Motor neuron (in vitro differentiated cells): ENCODE results near the gene REL. TPM values are rescaled to one million over a fixed set of nuclear protein-coding genes. Genes with fewer than 3 reads are reported as not detected.
A peak's percentile ranks its signal among the peaks of the same experiment; 100 is the strongest.
"Not testable (repeated sequence)": the region's sequence is repeated elsewhere in the genome, so short reads cannot be mapped to it uniquely, and the experiment has no call there.

ENCODE experiments used
- ATAC-seq, 8 experiments: fragments of 200-7000 bp; cut with Tn5 transposase; replicated peaks in 6 of 8; 2 replicates each; pipeline ENCODE4 v1.8.0; 2021; ENCODE audit warnings: mild to moderate bottlenecking in 8 of 8, moderate library complexity in 8 of 8
- H3K27ac ChIP-seq, 2 donors: fragments of 250-450 bp; sonication (Bioruptor Pico); 2 replicates each; pipeline ENCODE4 v1.9.0; 2021; ENCODE audit warnings: antibody characterized with exemption in 2 of 2, mild to moderate bottlenecking in 2 of 2, moderate library complexity in 1 of 2
- H3K4me1 ChIP-seq, 2 donors: fragments of 250-450 bp; sonication (Bioruptor Pico); replicated peaks in 1 of 2; 2 replicates each; pipeline ENCODE4 v1.6.1; 2021; ENCODE audit warnings: antibody characterized with exemption in 2 of 2, mild to moderate bottlenecking in 2 of 2, moderate library complexity in 1 of 2
- H3K4me3 ChIP-seq, 5 donors: fragments of 250-450 bp; sonication (Bioruptor Pico); 2 replicates each; pipeline ENCODE4 v1.9.0; 2021; ENCODE audit warnings: antibody characterized with exemption in 5 of 5, mild to moderate bottlenecking in 5 of 5, moderate library complexity in 4 of 5
- WGBS, 10 experiments: fragments of 450-650 bp; shearing (Covaris generic); methylation state at CpG; one replicate each; pipeline ENCODE4 v1.0.0; 2022; 5-methylcytosine and 5-hydroxymethylcytosine counted together
- in situ Hi-C, 9 experiments: fragments of 400-800 bp; cut with MboI; loops; one replicate each; pipeline ENCODE4 v1.15.0; 2021; ENCODE audit warnings: low sequenced_read_pairs in 9 of 9, low pct_unique_long_range_greater_than_20kb in 2 of 9; ENCODE audit not compliant: unreplicated experiment in 9 of 9
- total RNA-seq, 8 experiments: library from RNA; unstranded; fragments of 300-600 nt; gene quantifications; 2 replicates each; pipeline versions ENCODE4 v1.2.3 to v1.2.4, GENCODE V29; 2022

Gene REL
- total RNA-seq, 8 experiments from 2014 or later = 3.4 to 19.0 (median 5.9) TPM

- Histone ChIP-seq H3K4me3 (no peak overlapping the region), H3K27ac (no peak overlapping the region), H3K4me1 (no peaks in the 10 kb centered on the region)
- WGBS, 10 experiments = 83 to 100% (median 100%) methylated on average over 1 of the region's 1 CpG; no CpG with 5 or more reads in 3 of the 10 experiments
- in situ Hi-C loops = no loop called here
- ATAC-seq = no peak
Measured at GRCh38 chr2:60899892-60900249, 18.5 kb downstream of the REL start.

DNA sequence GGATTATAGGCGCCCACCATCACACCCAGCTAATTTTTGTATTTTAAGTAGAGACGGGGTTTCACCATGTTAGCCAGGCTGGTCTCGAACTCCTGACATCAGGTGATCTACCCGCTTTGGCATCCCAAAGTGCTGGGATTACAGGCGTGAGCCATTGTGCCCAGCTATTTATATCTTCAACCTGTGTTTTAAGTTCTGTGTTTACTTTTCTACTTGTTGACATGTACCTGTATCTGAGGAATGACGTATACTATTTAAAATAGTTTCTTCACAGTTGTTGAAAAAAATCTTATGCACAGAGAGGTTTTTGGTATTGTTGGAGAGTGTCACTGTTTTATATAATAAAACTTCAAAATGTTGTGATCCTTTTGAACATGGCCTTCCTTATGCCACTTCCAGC, 19.9 kb downstream of the REL start:
- WGBS, 10 experiments = 91 to 100% (median 95%) methylated on average over 1 to 6 of the region's 6 CpGs; no CpG with 5 or more reads in 2 of the 10 experiments

DNA sequence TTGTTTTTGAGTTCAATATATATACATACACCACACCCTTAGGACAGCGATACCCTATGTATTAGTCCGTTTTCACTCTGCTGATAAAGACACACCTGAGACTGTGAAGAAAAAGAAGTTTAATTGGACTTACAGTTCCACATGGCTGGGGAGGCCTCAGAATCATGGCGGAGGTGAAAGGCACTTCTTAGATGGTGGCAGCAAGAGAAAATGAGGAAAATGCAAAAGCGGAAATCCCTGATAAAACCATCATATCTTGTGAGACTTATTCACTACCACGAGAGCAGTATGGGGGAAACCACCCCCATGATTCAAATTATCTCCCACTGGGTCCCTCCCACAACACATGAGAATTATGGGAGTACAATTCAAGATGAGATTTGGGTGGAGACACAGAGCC, 24.5 kb downstream of the REL start:
- H3K4me1 ChIP-seq, H3K27ac ChIP-seq, ATAC-seq, in situ Hi-C loops, H3K4me3 ChIP-seq: not testable (repeated sequence)
- whole genome bisulfite sequencing, 10 experiments = 77 to 100% (median 93%) methylated on average over 2 to 4 of the region's 5 CpGs; no CpG with 5 or more reads in 3 of the 10 experiments

More for the DNA sequence above, 19.9 kb downstream of the REL start:
- H3K4me3 ChIP-seq, H3K27ac ChIP-seq, in situ Hi-C loops, ATAC-seq, H3K4me1 ChIP-seq: not testable (repeated sequence)

- ATAC-seq = no peak
- no peak overlapping the region for H3K27ac ChIP-seq
- 50 to 100% (median 89%) methylated on average over 1 to 2 of the region's 2 CpGs; no CpG with 5 or more reads in 3 of the 10 experiments for WGBS, 10 experiments
- H3K4me1 ChIP-seq = no peaks in the 10 kb centered on the region
- in situ Hi-C loops = no loop called here
- no peak overlapping the region for H3K4me3 ChIP-seq
Measured at GRCh38 chr2:60906395-60906794, 25.0 kb downstream of the REL start.

GRCh38 chr2:60907329-60907728, 26.0 kb downstream of the REL start:
- no peak for ATAC-seq
- in situ Hi-C loops = no loop called here
- no peak overlapping the region for H3K4me3 ChIP-seq
- H3K27ac ChIP-seq = no peak overlapping the region
- no peaks in the 10 kb centered on the region for H3K4me1 ChIP-seq
- 33 to 100% (median 97%) methylated on average over 1 to 6 of the region's 8 CpGs; no CpG with 5 or more reads in 1 of the 10 experiments for WGBS, 10 experiments

- H3K4me1 ChIP-seq = no peaks in the 10 kb centered on the region
- 61 to 100% (median 76%) methylated on average over 2 to 7 of the region's 7 CpGs for WGBS, 10 experiments
- in situ Hi-C loops = no loop called here
- ATAC-seq = peak in 2 of 8 experiments; percentile 72 to 88
- H3K27ac ChIP-seq = no peak overlapping the region
- no peak overlapping the region for H3K4me3 ChIP-seq
Measured at GRCh38 chr2:60925994-60926740, 44.8 kb downstream of the REL start.

DNA sequence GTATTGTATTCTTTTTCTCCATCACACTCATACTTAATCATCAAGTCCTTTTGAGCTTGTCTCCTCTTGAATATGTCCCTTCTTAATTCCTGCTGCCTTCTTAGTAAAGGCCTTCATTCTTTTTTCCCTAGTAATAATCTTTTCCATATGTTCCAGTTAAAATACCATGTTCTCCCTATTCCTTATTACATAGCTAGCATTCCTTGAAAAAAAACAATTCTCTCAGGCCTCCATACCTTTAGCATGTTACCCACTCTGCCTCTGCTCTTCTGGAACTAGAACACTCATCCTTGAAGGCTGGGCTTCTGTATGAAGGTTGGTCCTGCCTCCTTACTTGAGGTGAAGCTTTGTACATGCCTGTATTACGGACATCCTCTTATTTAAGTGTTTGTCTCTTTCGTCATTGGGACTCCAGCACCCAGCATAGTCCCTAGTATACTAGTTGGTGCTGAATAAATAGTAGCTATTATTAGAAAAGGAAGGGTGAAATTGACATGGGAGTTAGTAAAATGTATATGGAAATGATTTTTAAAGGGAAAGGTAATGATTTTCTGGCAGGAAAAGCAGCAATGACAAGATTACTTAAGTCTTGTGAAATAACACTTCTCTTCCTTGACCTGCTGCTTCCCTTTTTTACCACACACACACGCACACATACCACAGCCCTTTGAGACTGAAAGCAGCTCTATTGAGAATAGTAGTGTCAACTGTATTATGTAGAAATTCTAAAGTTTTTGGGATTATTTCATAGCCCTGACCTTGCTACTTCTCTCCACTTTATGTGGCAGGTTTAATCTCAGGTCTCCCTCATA, 45.6 kb downstream of the REL start:
- in situ Hi-C loops = no loop called here
- H3K4me3 ChIP-seq = no peak overlapping the region
- no peaks in the 10 kb centered on the region for H3K4me1 ChIP-seq
- H3K27ac ChIP-seq = no peak overlapping the region
- peak in 1 of 8 experiments; percentile 35 for ATAC-seq
- WGBS, 10 experiments = 83 to 100% (median 100%) methylated on average over 1 to 3 of the region's 3 CpGs; no CpG with 5 or more reads in 1 of the 10 experiments

DNA sequence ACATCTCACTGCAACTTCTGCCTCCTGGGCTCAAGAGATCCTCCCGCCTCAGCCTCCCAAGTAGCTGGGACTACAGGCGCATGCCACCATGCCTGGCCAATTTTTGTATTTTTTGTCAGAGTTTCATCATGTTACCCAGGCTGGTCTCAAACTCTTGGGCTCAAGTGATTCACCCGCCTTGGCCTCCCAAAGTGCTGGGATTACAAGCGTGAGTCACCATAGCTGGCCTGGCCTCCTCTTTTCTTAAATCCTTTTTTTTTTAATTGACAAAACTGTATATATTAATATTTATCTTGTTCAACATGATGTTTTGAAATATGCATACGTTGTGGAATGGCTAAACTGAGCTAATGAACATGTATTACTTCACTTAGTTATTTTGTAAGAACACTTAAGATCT, 50.7 kb downstream of the REL start:
- H3K27ac ChIP-seq, ATAC-seq, H3K4me3 ChIP-seq, in situ Hi-C loops, H3K4me1 ChIP-seq: not testable (repeated sequence)
- 83 to 100% (median 100%) methylated on average over 1 to 5 of the region's 5 CpGs; no CpG with 5 or more reads in 1 of the 10 experiments for WGBS, 10 experiments

GRCh38 chr2:60932954-60933353, 51.6 kb downstream of the REL start:
- in situ Hi-C loops = no loop called here
- no peak overlapping the region for H3K4me3 ChIP-seq
- no peak overlapping the region for H3K27ac ChIP-seq
- 80 to 100% (median 100%) methylated on average over 1 to 3 of the region's 3 CpGs; no CpG with 5 or more reads in 1 of the 10 experiments for WGBS, 10 experiments
- H3K4me1 ChIP-seq = no peaks in the 10 kb centered on the region
- peak in 2 of 8 experiments; percentile 51 to 57 for ATAC-seq

GRCh38 chr2:60934165-60934722, 52.9 kb downstream of the REL start:
- H3K4me3 ChIP-seq = no peak overlapping the region
- WGBS, 10 experiments = 9 to 100% (median 85%) methylated on average over 1 to 2 of the region's 2 CpGs; no CpG with 5 or more reads in 1 of the 10 experiments
- no peaks in the 10 kb centered on the region for H3K4me1 ChIP-seq
- peak in 2 of 8 experiments; percentile 58 to 59 for ATAC-seq
- H3K27ac ChIP-seq = no peak overlapping the region
- in situ Hi-C loops = no loop called here

- Histone ChIP-seq H3K4me1 (no peaks in the 10 kb centered on the region), H3K27ac (no peak overlapping the region), H3K4me3 (no peak overlapping the region)
- ATAC-seq = no peak
- 80 to 95% methylated on average over 1 to 3 of the region's 5 CpGs; no CpG with 5 or more reads in 8 of the 10 experiments for WGBS, 10 experiments
- in situ Hi-C loops = no loop called here
Measured at GRCh38 chr2:60936757-60937156, 55.4 kb downstream of the REL start.

- in situ Hi-C loops = no loop called here
- Histone ChIP-seq H3K4me1 (no peaks in the 10 kb centered on the region), H3K4me3 (no peak overlapping the region), H3K27ac (no peak overlapping the region)
- 82 to 100% (median 99%) methylated on average over 1 to 7 of the region's 7 CpGs; no CpG with 5 or more reads in 2 of the 10 experiments for WGBS, 10 experiments
- ATAC-seq = no peak
Measured at GRCh38 chr2:60938301-60938700, 56.9 kb downstream of the REL start.

DNA sequence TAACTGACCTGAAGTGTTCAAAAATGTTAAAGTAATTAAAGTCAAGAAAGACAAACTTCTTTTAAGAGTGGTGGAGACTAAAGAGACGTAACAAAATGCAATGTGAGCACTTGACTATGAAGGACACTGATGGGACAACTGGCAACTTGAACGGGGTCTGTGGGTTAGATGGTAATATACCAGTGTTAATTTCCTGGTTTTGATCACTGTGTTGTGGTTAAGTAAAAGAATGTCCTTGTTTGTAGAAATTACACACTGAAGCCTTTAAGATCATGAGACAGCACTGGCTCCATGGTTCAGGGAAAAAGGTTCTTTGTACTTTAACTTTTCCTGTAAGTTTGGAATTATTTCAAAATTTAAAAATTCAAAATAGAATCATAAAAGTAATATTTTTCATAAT, 58.2 kb downstream of the REL start:
- Histone ChIP-seq H3K4me3 (no peak overlapping the region), H3K4me1 (no peaks in the 10 kb centered on the region), H3K27ac (no peak overlapping the region)
- in situ Hi-C loops = no loop called here
- no peak for ATAC-seq
- 57 to 100% (median 84%) methylated on average over 2 of the region's 2 CpGs; no CpG with 5 or more reads in 2 of the 10 experiments for WGBS, 10 experiments
